ENCODE results near the gene LIN28A.
A peak's percentile ranks its signal among the peaks of the same experiment; 100 is the strongest.
"Not testable (repeated sequence)": the region's sequence is repeated elsewhere in the genome, so short reads cannot be mapped to it uniquely, and the experiment has no call there.

LIN28A gene

DNA sequence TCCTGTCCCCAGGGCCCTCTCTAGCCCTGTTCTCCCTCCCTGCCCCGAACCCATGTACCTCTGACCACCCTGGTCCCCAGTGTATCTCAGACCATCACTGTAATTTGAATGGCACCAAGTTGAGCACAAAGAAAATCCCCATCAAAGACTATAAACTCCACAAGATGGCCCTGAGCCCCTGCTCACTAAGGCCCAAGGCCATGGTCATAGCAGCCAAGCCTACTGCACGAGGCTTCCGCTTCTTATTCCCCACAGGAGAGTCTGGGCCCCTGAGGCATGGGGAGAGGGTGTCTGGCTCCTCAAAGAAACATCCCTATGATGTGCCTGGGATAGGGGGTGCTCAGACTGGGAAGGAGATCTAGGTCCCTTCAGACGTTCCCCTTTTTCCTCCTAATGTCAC, 42.6 kb upstream of the LIN28A start:
- DNase-seq (ENCODE audit: low read depth in 2 of 2) = no peak
- TF ChIP-seq, protein P1, sequence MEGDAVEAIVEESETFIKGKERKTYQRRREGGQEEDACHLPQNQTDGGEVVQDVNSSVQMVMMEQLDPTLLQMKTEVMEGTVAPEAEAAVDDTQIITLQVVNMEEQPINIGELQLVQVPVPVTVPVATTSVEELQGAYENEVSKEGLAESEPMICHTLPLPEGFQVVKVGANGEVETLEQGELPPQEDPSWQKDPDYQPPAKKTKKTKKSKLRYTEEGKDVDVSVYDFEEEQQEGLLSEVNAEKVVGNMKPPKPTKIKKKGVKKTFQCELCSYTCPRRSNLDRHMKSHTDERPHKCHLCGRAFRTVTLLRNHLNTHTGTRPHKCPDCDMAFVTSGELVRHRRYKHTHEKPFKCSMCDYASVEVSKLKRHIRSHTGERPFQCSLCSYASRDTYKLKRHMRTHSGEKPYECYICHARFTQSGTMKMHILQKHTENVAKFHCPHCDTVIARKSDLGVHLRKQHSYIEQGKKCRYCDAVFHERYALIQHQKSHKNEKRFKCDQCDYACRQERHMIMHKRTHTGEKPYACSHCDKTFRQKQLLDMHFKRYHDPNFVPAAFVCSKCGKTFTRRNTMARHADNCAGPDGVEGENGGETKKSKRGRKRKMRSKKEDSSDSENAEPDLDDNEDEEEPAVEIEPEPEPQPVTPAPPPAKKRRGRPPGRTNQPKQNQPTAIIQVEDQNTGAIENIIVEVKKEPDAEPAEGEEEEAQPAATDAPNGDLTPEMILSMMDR (IDR thresholded peaks at IDR 0.05; ENCODE audit: low read depth, low read length) = no peak
- H3K4me3 ChIP-seq (replicated peaks in 1 of 2; ENCODE audit: low read depth in 2 of 2, low read length in 2 of 2) = no peak overlapping the region

DNA sequence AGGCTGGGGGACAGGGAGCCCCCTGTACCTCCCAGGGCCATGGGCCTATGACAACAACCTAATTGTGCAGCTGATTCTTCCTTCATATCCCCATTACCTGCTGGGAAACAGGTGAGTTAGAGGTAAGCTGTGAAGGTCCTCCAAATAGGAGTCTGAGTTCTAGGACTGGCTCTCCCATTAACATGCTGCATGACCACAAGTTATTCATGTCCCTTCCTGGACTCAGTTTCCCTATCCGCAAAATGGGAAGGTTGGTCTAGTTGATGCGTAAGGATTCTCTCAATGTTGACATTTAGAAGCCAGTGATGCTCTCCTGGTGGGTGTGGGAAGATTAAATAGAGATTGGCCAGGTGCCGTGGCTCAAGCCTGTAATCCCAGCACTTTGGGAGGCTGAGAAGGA, 42.1 kb upstream of the LIN28A start:
- no peak overlapping the region for H3K4me3 ChIP-seq (replicated peaks in 1 of 2; ENCODE audit: low read depth in 2 of 2, low read length in 2 of 2)
- DNase-seq (ENCODE audit: low read depth in 2 of 2) = no peak
- TF ChIP-seq, protein P1 (IDR thresholded peaks at IDR 0.05; ENCODE audit: low read depth, low read length) = no peak

DNA sequence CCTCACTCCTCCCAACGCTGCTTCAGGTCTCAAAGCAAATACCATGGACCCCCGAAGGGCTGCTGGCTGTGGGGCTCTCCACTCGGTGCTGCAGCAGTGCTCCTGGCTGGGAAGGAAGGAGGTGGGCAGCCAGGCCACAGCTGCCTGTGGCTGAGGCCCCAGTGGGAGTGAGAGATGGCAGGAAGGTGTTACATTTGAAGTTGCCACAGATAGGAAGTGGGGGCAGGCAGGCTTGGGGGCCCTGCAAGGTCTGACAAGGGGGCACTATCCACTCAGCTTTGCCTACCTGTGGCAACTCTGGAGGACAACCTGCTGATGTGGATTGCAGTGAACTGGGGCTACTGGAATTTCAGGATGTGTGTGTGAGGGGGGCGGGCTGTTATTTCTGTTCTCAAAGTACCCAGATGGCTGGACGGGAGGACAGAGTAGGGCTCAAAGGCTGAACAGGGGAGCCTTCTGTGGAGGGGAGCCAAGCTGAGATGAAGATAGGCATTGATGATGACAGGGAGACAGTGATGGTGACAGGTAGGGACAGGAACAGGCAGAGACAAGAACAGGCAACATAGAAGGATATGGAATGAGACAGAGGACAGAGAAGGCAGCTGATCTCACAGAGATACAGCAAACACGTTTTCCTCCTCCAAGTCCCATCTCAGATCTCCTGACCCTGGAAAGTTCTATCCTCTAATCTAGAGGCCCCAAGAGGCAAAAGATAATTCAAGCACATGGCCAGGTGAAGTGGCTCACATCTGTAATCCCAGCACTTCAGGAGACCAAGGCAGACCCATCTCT, 39.8 kb upstream of the LIN28A start:
- H3K4me3 ChIP-seq (replicated peaks in 1 of 2; ENCODE audit: low read depth in 2 of 2, low read length in 2 of 2) = no peak overlapping the region
- no peak for DNase-seq (ENCODE audit: low read depth in 2 of 2)
- TF ChIP-seq, protein P1 (IDR thresholded peaks at IDR 0.05; ENCODE audit: low read depth, low read length) = no peak

DNA sequence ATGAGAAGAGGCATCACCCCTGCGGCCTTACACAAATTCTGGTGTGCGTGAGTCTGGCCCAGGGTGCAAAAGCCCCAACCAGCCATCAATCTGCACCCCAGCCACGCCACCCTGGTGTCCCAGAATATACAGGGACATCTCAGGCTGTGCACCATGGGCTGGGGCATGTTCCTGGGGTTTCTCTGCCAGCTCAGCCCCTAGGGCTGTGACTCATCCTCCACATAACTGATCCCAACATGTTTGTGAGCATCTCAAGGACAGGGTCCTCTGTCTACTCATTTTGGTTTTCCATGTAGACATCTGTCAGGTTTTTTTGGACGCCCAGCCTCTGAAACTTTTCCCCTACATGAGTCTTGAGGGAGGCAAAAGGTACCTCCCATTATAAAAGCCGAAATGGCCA, 38.6 kb upstream of the LIN28A start:
- TF ChIP-seq, protein P1 (IDR thresholded peaks at IDR 0.05; ENCODE audit: low read depth, low read length) = no peak
- H3K4me3 ChIP-seq (replicated peaks in 1 of 2; ENCODE audit: low read depth in 2 of 2, low read length in 2 of 2) = no peak overlapping the region
- DNase-seq (ENCODE audit: low read depth in 2 of 2) = no peak

DNA sequence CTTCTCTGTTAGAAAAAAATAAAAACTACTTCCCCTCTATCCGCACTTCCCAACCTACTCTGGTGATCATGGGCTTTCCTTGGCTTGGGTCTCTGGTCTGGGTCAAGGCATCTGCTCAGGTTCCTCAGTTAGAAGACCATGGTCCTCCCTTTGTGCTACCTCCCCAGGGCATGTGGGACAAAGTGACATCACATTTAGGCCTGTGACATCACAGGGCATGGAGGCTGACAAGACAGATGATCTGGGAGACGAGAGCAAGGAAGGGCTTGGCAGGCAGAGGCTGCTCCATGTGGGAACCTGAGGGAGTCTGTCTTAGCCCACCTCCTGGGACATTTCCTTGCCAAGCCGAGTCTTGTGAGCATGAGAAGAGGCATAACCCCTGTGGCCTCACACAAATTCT, 38.0 kb upstream of the LIN28A start, which contains the start of gene ZNF683:
ZNF683 (minus strand) TSS at position 140 of the 400 bp plus-strand sequence. CDS start 4,179 bp downstream, outside the sequence.
- H3K4me3 ChIP-seq (replicated peaks in 1 of 2; ENCODE audit: low read depth in 2 of 2, low read length in 2 of 2); DNase-seq (ENCODE audit: low read depth in 2 of 2): not testable (repeated sequence)

DNA sequence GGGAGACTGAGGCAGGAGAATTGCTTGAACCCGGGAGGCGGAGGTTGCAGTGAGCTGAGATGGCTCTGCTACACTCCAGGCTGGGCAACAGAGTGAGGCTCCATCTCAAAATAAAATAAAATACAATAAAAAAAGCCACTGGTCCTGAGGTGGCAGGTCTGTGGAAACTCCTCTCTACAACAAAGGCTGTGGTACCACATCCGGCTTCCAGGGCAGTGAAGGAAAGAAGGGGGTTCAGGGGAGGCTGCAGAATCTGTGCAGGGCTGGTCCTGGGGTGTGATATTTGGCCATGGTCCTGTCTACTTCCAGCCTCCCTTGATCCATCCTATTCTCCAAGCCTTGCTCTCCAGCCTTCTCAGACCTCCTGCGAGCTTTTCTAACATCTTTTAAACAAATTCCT, 37.3 kb upstream of the LIN28A start:
- DNase-seq (ENCODE audit: low read depth in 2 of 2) = no peak
- H3K4me3 ChIP-seq (replicated peaks in 1 of 2; ENCODE audit: low read depth in 2 of 2, low read length in 2 of 2) = no peak overlapping the region
- TF ChIP-seq, protein P1 (IDR thresholded peaks at IDR 0.05; ENCODE audit: low read depth, low read length) = no peak

DNA sequence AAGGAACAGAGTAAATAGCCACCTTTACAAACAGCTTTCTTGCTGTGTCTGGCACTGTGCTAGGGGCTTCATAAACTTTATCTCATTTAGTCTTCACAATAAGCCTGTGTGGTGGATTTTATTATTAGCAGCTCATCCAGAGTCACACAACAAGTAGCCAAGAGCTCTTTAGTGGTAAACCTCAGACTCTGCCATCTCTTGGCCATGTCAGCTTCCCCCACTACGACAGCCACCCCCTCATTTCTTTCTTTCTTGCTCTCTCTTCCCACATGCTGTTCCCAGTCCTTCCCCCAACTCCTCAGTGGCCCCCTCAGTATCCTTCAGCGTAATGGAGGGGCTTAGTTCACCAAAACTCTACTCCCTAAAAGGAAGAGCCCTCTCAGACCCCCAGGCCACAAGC, 36.8 kb upstream of the LIN28A start:
- TF ChIP-seq, protein P1 (IDR thresholded peaks at IDR 0.05; ENCODE audit: low read depth, low read length) = no peak
- no peak overlapping the region for H3K4me3 ChIP-seq (replicated peaks in 1 of 2; ENCODE audit: low read depth in 2 of 2, low read length in 2 of 2)
- DNase-seq (ENCODE audit: low read depth in 2 of 2) = no peak

DNA sequence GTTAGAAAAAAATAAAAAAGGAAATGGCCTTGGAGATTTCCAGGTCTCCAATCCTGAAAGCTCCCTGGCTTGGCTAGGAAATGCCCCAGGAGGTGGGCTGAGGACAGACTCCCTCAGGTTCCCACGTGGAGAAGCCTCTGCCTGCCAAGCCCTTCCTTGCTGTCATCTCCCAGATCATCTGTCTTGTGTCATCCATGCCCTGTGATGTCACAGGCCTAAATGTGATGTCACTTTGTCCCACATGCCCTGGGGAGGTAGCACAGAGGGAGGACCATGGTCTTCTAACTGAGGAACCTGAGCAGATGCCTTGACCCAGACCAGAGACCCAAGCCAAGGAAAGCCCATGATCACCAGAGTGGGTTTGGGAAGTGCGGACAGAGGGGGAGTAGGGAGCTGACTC, 36.3 kb upstream of the LIN28A start:
- H3K4me3 ChIP-seq (replicated peaks in 1 of 2; ENCODE audit: low read depth in 2 of 2, low read length in 2 of 2) = not testable (repeated sequence)
- peak in 1 of 2 donors; percentile 29 for DNase-seq (ENCODE audit: low read depth in 2 of 2)
